GM12891 (cell line): Measurements from ENCODE around the gene SEPTIN11.

Experiments
- POLR2A ChIP-seq: IDR thresholded peaks from 2 replicates; pipeline ENCODE4 v1.6.1; 2011; ENCODE audit warnings: low read depth, low read length, control low read depth
- POLR2AphosphoS5 ChIP-seq: IDR thresholded peaks from 2 replicates; pipeline ENCODE4 v1.6.1; 2011; ENCODE audit warnings: low read depth, low read length, control low read depth
- TAF1 ChIP-seq: IDR thresholded peaks from 2 replicates; pipeline ENCODE4 v1.6.1; 2011; ENCODE audit warnings: low read depth, low read length, control low read depth

- no peak for TF ChIP-seq TAF1
- TF ChIP-seq POLR2A, result no peak
- no peak for TF ChIP-seq POLR2AphosphoS5
Measured at GRCh38 chr4:76923619-76924357, 25.8 kb upstream of the SEPTIN11 start.
